ENCODE data around the gene FAM120C.

FAM120C gene

DNA sequence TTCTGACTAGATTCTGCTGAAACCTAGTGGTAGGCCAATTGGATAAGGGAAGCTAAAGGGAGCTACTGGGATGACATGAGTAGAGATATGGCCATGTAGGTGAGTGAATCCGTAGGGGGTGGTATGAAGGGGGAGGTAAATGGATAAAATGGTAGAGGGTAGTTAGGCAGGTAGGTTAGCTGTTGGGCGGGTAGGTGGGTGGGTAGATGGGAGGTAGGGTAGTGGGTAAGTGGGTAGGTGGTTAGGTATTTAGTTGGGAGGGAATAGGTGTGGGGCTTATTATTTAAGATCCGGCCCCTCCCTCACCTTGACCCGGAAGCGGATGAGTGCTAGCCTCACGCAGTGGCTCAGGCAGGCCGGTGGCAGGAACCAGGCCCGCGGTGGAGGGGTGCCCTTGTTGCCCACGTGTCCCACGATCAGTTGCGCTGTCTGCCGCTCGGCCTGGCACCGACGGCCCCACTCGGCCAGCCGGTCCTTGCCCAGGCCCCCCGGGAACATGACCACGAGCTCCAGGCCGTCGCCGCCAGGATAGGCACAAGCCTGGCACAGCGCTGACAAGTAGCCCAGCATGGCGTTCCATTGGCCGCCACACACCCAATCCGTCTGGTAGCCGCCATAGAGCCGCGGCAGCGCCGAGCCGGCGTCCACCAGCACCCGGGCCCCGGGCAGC, 725 bp downstream of the FAM120C start:
- H3K9ac ChIP-seq (ENCODE audit: low read length in 2 of 2): peak overlapping the region; percentile 38 to 60
- H3K27me3 ChIP-seq (ENCODE audit: control insufficient read depth in 1 of 2, insufficient read depth in 2 of 2, low read length in 2 of 2): peaks cover 0 to 3% of the 10 kb centered on the region in 2 donors
- H3K4me1 ChIP-seq (ENCODE audit: control insufficient read depth, insufficient read depth, low read length): peaks cover 8% of the 10 kb centered on the region
- H3K4me3 ChIP-seq (ENCODE audit: low read length in 2 of 2): peak overlapping the region; percentile 57 to 75
- no peaks in the 10 kb centered on the region for H3K36me3 ChIP-seq (ENCODE audit: control insufficient read depth in 2 of 2, insufficient read depth in 2 of 2, low read length in 2 of 2)
- H3K27ac ChIP-seq (ENCODE audit: low read length): peak overlapping the region; percentile 76
- H3K9me3 ChIP-seq (ENCODE audit: control insufficient read depth in 2 of 2, low read length in 2 of 2): no peaks in the 10 kb centered on the region

DNA sequence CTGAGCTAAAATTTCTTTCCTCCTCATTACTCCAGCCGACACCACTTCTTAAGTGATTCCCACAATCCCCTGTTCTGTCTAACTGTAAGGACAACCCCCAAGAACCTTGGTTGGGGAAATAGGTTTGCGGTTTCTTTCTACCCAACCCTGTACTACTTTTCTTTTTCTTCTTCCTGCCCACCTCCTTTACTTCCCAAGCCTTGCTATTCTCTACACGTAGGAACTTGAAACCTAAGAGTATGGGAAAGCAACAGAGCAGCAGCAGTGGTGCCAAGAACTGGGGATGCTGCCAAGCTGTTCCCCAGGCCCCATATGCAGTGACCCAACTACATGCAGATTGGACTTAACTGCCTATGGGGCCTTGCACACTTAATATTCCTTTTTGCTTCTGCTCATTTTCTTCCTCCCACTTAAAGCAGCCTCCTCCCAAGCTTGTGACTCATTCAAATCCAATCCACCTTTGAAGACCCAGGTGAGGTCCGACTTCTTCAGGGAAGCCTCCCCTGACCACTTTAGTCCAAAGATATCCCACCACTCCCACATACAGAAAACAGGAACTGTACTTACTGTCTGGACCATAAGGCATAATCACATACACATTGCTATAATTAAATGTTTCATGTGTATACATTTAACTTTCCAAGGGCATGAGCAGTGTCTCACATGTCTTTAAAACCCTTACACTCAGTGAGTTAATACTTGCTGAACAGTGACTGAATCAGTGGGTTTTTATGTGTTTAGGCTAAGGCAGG, 1.7 kb downstream of the FAM120C start:
- H3K9me3 ChIP-seq (ENCODE audit: control insufficient read depth in 2 of 2, low read length in 2 of 2): no peaks in the 10 kb centered on the region
- peak overlapping the region; percentile 76 for H3K27ac ChIP-seq (ENCODE audit: low read length)
- H3K4me1 ChIP-seq (ENCODE audit: control insufficient read depth, insufficient read depth, low read length): peaks cover 8% of the 10 kb centered on the region
- no peaks in the 10 kb centered on the region for H3K36me3 ChIP-seq (ENCODE audit: control insufficient read depth in 2 of 2, insufficient read depth in 2 of 2, low read length in 2 of 2)
- peak overlapping the region; percentile 57 to 75 for H3K4me3 ChIP-seq (ENCODE audit: low read length in 2 of 2)
- no peak overlapping the region for H3K9ac ChIP-seq (ENCODE audit: low read length in 2 of 2)
- peaks cover 0 to 3% of the 10 kb centered on the region in 2 donors for H3K27me3 ChIP-seq (ENCODE audit: control insufficient read depth in 1 of 2, insufficient read depth in 2 of 2, low read length in 2 of 2)

- no peak overlapping the region for H3K27ac ChIP-seq (ENCODE audit: low read length)
- H3K4me1 ChIP-seq (ENCODE audit: control insufficient read depth, insufficient read depth, low read length): peaks cover 8% of the 10 kb centered on the region
- no peaks in the 10 kb centered on the region for H3K9me3 ChIP-seq (ENCODE audit: control insufficient read depth in 2 of 2, low read length in 2 of 2)
- peaks cover 0 to 3% of the 10 kb centered on the region in 2 donors for H3K27me3 ChIP-seq (ENCODE audit: control insufficient read depth in 1 of 2, insufficient read depth in 2 of 2, low read length in 2 of 2)
- H3K36me3 ChIP-seq (ENCODE audit: control insufficient read depth in 2 of 2, insufficient read depth in 2 of 2, low read length in 2 of 2): no peaks in the 10 kb centered on the region
- H3K9ac ChIP-seq (ENCODE audit: low read length in 2 of 2): no peak overlapping the region
- no peak overlapping the region for H3K4me3 ChIP-seq (ENCODE audit: low read length in 2 of 2)
Measured at GRCh38 chrX:54180403-54180802, 2.7 kb downstream of the FAM120C start.

DNA sequence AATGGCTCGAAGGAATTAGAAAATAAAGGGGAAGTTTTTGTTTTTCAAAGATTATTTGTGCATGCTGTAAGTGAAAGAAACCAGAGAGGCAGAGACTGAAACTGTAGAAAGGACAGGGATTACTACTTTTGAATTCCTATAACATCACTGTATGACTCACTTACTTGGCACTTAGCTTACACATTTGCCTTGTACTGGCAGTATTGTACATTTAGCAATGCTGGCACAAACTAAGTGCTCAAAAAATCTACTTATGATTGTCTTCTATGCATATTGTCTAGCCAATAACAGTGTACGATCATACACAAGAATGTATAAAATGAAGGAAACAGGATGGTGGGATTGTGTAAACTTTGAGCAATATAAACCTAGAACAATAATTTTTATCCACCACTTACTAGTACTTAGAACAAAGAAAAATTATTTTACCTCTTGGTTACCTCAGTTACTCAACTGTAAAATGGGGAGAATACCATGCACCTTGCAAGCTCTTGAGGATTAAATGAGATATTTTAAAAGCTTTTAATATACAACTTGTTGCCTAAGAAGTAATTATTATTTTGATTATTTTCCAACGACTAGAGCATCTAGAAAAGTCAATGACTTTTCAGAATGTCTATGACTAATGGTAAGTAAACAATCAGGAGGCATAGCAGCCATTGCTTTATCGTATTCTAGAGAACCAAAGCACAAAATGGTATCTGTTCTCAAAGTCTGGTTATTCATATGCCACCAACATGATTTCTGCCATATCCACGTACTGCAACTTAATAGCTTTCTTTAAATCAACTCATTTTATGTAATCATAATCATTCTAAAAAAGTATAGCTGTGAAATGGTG, 4.7 kb downstream of the FAM120C start:
- Histone ChIP-seq H3K4me1 (ENCODE audit: control insufficient read depth, insufficient read depth, low read length) (peaks cover 8% of the 10 kb centered on the region), H3K27me3 (ENCODE audit: control insufficient read depth in 1 of 2, insufficient read depth in 2 of 2, low read length in 2 of 2) (peaks cover 0 to 3% of the 10 kb centered on the region in 2 donors), H3K36me3 (ENCODE audit: control insufficient read depth in 2 of 2, insufficient read depth in 2 of 2, low read length in 2 of 2) (peaks cover 0 to 2% of the 10 kb centered on the region in 2 donors), H3K9me3 (ENCODE audit: control insufficient read depth in 2 of 2, low read length in 2 of 2) (no peaks in the 10 kb centered on the region), H3K4me3 (ENCODE audit: low read length in 2 of 2) (no peak overlapping the region), H3K9ac (ENCODE audit: low read length in 2 of 2) (no peak overlapping the region), H3K27ac (ENCODE audit: low read length) (no peak overlapping the region)

DNA sequence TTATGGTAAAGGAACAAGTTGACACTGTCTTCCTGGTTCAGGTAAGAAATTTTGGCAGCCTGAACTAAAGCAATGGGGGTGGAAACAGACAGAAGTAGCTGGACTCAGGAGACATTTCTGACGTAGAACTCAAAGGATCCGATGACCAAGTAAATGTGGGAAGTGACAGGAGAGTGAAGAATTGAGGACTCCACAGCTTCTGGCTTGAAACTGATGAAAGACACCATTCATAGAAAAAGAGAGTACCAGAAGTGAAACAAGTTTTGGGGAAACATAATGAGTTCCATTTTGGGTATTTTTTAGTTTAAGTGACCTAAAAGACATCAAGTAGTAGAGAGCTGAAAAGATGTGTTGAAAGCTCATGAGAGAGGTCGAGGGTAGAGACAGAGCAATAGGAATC, 5.7 kb downstream of the FAM120C start:
- Histone ChIP-seq H3K4me1 (ENCODE audit: control insufficient read depth, insufficient read depth, low read length) (peaks cover 8% of the 10 kb centered on the region), H3K9ac (ENCODE audit: low read length in 2 of 2) (no peak overlapping the region), H3K27ac (ENCODE audit: low read length) (no peak overlapping the region), H3K36me3 (ENCODE audit: control insufficient read depth in 2 of 2, insufficient read depth in 2 of 2, low read length in 2 of 2) (peaks cover 0 to 2% of the 10 kb centered on the region in 2 donors), H3K9me3 (ENCODE audit: control insufficient read depth in 2 of 2, low read length in 2 of 2) (no peaks in the 10 kb centered on the region), H3K4me3 (ENCODE audit: low read length in 2 of 2) (no peak overlapping the region), H3K27me3 (ENCODE audit: control insufficient read depth in 1 of 2, insufficient read depth in 2 of 2, low read length in 2 of 2) (peaks cover 0 to 3% of the 10 kb centered on the region in 2 donors)

DNA sequence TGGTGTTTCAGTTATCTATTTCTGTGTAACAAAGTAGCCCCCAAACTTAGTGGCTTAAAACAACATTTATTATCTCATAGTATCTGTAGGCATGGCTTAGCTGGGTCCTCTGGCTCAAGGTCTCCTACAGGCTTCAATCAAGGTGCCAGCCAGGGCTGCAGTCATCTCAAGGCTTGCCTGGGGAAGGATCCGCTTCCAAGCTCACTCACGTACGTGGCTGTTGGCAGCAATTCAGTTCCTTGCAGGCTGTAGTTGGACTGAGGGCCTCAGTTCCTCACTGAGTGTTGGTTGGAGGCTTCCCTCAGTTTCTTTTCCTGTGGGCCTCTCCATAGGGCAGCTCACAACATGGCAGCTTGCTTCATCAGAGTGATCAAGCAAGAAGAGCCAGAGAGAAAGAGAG, 9.3 kb downstream of the FAM120C start:
- no peaks in the 10 kb centered on the region for H3K9me3 ChIP-seq (ENCODE audit: control insufficient read depth in 2 of 2, low read length in 2 of 2)
- H3K9ac ChIP-seq (ENCODE audit: low read length in 2 of 2): no peak overlapping the region
- H3K27ac ChIP-seq (ENCODE audit: low read length): no peak overlapping the region
- H3K4me1 ChIP-seq (ENCODE audit: control insufficient read depth, insufficient read depth, low read length): no peaks in the 10 kb centered on the region
- H3K4me3 ChIP-seq (ENCODE audit: low read length in 2 of 2): no peak overlapping the region
- no peaks in the 10 kb centered on the region for H3K27me3 ChIP-seq (ENCODE audit: control insufficient read depth in 1 of 2, insufficient read depth in 2 of 2, low read length in 2 of 2)
- H3K36me3 ChIP-seq (ENCODE audit: control insufficient read depth in 2 of 2, insufficient read depth in 2 of 2, low read length in 2 of 2): peaks cover 0 to 2% of the 10 kb centered on the region in 2 donors

GRCh38 chrX:54172455-54172854, 10.6 kb downstream of the FAM120C start:
- H3K27me3 ChIP-seq (ENCODE audit: control insufficient read depth in 1 of 2, insufficient read depth in 2 of 2, low read length in 2 of 2): no peaks in the 10 kb centered on the region
- no peaks in the 10 kb centered on the region for H3K9me3 ChIP-seq (ENCODE audit: control insufficient read depth in 2 of 2, low read length in 2 of 2)
- H3K27ac ChIP-seq (ENCODE audit: low read length): no peak overlapping the region
- no peak overlapping the region for H3K9ac ChIP-seq (ENCODE audit: low read length in 2 of 2)
- no peaks in the 10 kb centered on the region for H3K4me1 ChIP-seq (ENCODE audit: control insufficient read depth, insufficient read depth, low read length)
- H3K36me3 ChIP-seq (ENCODE audit: control insufficient read depth in 2 of 2, insufficient read depth in 2 of 2, low read length in 2 of 2): peaks cover 0 to 2% of the 10 kb centered on the region in 2 donors
- H3K4me3 ChIP-seq (ENCODE audit: low read length in 2 of 2): no peak overlapping the region

DNA sequence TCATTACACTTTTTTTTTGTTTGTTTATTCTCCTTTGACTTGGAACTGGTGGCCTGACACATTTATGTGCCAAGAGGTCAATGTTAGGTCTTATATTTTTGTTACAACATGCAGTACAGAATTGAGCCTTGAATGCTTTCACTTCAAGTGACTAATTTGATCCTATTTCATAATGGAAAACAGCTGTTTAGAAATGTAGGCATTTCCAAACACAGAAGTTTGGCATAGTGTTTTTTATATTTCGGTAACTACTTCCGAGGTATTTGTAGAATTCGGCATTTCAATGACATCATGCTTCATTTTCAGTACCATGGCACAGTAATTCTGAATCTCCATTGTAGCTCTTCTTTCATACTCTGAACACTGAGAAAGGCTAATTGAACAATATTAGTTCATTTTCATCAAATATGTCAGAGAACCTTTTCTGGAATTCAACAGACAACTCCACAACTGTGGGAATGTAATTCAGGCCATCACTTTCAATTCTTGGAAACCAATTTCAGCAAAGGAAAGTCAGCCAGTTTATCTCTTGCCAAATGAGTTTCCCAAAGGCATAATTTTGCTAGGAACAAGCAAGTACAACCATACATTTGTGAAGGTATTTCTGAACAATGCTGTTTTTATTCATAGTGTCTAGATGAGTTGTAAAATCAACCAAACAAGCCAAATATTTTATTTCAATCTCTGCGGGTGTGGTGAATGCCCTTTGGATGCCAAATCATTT, 11.4 kb downstream of the FAM120C start:
- Histone ChIP-seq H3K36me3 (ENCODE audit: control insufficient read depth in 2 of 2, insufficient read depth in 2 of 2, low read length in 2 of 2) (peaks cover 0 to 2% of the 10 kb centered on the region in 2 donors), H3K4me1 (ENCODE audit: control insufficient read depth, insufficient read depth, low read length) (no peaks in the 10 kb centered on the region), H3K27me3 (ENCODE audit: control insufficient read depth in 1 of 2, insufficient read depth in 2 of 2, low read length in 2 of 2) (no peaks in the 10 kb centered on the region), H3K27ac (ENCODE audit: low read length) (no peak overlapping the region), H3K9ac (ENCODE audit: low read length in 2 of 2) (no peak overlapping the region), H3K4me3 (ENCODE audit: low read length in 2 of 2) (no peak overlapping the region), H3K9me3 (ENCODE audit: control insufficient read depth in 2 of 2, low read length in 2 of 2) (no peaks in the 10 kb centered on the region)

DNA sequence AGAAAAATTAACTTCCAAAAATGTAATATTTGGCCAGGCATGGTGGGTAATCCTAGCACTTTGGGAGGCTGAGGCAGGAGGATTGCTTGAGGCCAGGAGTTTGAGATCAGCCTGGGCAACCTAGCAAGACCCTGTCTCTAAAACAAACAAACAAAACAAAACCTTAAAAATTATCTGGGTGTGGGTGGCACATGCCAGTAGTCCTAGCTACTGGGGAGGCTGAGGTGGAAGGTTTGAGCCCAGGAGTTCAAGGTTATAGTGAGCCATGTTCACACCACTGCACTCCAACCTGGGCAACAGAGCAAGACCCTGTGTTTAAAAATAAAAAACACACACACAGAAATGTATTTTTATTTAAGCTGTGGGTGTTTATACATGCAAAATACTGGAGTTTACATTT, 12.0 kb downstream of the FAM120C start:
- no peaks in the 10 kb centered on the region for H3K27me3 ChIP-seq (ENCODE audit: control insufficient read depth in 1 of 2, insufficient read depth in 2 of 2, low read length in 2 of 2)
- no peak overlapping the region for H3K27ac ChIP-seq (ENCODE audit: low read length)
- no peaks in the 10 kb centered on the region for H3K4me1 ChIP-seq (ENCODE audit: control insufficient read depth, insufficient read depth, low read length)
- H3K36me3 ChIP-seq (ENCODE audit: control insufficient read depth in 2 of 2, insufficient read depth in 2 of 2, low read length in 2 of 2): peaks cover 0 to 2% of the 10 kb centered on the region in 2 donors
- no peaks in the 10 kb centered on the region for H3K9me3 ChIP-seq (ENCODE audit: control insufficient read depth in 2 of 2, low read length in 2 of 2)
- no peak overlapping the region for H3K9ac ChIP-seq (ENCODE audit: low read length in 2 of 2)
- no peak overlapping the region for H3K4me3 ChIP-seq (ENCODE audit: low read length in 2 of 2)

DNA sequence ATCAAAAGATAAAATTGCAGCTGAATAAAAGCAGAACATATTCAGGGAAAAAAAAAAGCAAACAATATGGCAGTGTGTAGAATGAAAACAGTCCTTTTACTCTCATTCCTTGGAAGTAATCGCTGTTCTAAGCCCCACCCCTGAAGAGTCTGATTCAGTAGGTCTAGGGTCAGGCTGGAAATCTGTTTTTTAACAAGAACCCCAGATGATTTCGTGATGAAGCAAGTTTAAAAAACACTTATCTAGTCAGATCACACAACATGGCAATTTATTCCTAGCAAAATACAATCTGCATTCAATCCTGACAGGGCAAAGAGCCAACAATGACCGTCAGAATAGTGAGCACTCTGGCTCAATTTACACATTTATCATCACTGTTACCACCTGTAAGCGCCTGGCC, 16.1 kb downstream of the FAM120C start:
- Histone ChIP-seq H3K4me3 (ENCODE audit: low read length in 2 of 2) (no peak overlapping the region), H3K9me3 (ENCODE audit: control insufficient read depth in 2 of 2, low read length in 2 of 2) (no peaks in the 10 kb centered on the region), H3K36me3 (ENCODE audit: control insufficient read depth in 2 of 2, insufficient read depth in 2 of 2, low read length in 2 of 2) (no peaks in the 10 kb centered on the region), H3K27ac (ENCODE audit: low read length) (no peak overlapping the region), H3K27me3 (ENCODE audit: control insufficient read depth in 1 of 2, insufficient read depth in 2 of 2, low read length in 2 of 2) (no peaks in the 10 kb centered on the region), H3K4me1 (ENCODE audit: control insufficient read depth, insufficient read depth, low read length) (no peaks in the 10 kb centered on the region), H3K9ac (ENCODE audit: low read length in 2 of 2) (no peak overlapping the region)

Data from stomach smooth muscle (tissue), 2 donors.